Heart left ventricle (tissue), 13 donors: ENCODE results near the gene DNAJB6.

ENCODE experiments used
- CTCF ChIP-seq, 12 donors: fragments of 200-600 bp; sonication (generic) in 4 of 12; IDR thresholded peaks; one replicate each; pipeline versions ENCODE4 v1.5.0 to v1.8.0; 2018 to 2022; ENCODE audit warnings: antibody characterized with exemption in 12 of 12, mild to moderate bottlenecking in 5 of 12
- POLR2A ChIP-seq, 2 donors: fragments of 450-650 bp; IDR thresholded peaks; one replicate each; pipeline ENCODE4 v1.6.1; 2017; ENCODE audit warnings: antibody characterized with exemption in 2 of 2, mild to moderate bottlenecking in 2 of 2, moderate library complexity in 2 of 2
- donor health status: ischemic (EF 13 %, LVEDD 7.1; RV severe dilation, severe dysfunction).
- donor health status: DM: no; HTN: yes; CAD: no.
- donor health status: DM: no; HTN: no; CAD: no.
- donor health status: ischemic (EF 25% LVEDD 6.9; RV normal size, moderate dysfunction).
- donor health status: ischemic (EF 25% LVEDD 5.7; RV mildly dilated, moderate dysfunction).
- donor health status: ischemic (EF 35%, LVEDD 5.7; RV mildly dilated, moderate dysfunction).
- donor health status: nonischemic (EF 11% LVEDD 7.7; RV severe dilation, severe dysfunction).
- donor health status: DM: yes; HTN: yes; CAD: no.
- donor health status: PGD.
- donor health status: ischemic (EF 29% LVEDD 5.4; RV normal size, mild dysfunction).
- donor health status: nonischemic (EF 23%, LVEDD 6.1; RV moderate dilation, normal function).

- TF ChIP-seq CTCF (IDR thresholded peaks at IDR 0.05): no peak
- no peak for TF ChIP-seq POLR2A (IDR thresholded peaks at IDR 0.05)
Measured at GRCh38 chr7:157377436-157378124, 40.8 kb downstream of the DNAJB6 start.
